Measurements from ENCODE around the gene ATP11B. TPM values are rescaled to one million over a fixed set of nuclear protein-coding genes. Genes with fewer than 3 reads are reported as not detected.
"Not testable (repeated sequence)": the region's sequence is repeated elsewhere in the genome, so short reads cannot be mapped to it uniquely, and the experiment has no call there.

The ATP11B gene
- total RNA-seq, 4 donors from 2014 or later: 53.1 to 69.9 (median 61.1) TPM

GRCh38 chr3:182861348-182861747 lies 68.0 kb downstream of the ATP11B start:
- WGBS, 2 donors: 98 to 100% methylated on average over 1 of the region's 1 CpG
- TF ChIP-seq POLR2A (IDR thresholded peaks at IDR 0.05) (no peak), CTCF (IDR thresholded peaks at IDR 0.05) (no peak)
- peaks cover 3 to 16% of the 10 kb centered on the region in 2 donors for H3K36me3 ChIP-seq

GRCh38 chr3:182862159-182862860 lies 69.0 kb downstream of the ATP11B start:
- Histone ChIP-seq H3K9me3 (no peaks in the 10 kb centered on the region), H3K36me3 (peaks cover 3 to 16% of the 10 kb centered on the region in 2 donors), H3K4me3 (replicated peaks in 1 of 3) (no peak overlapping the region), H3K27ac (no peak overlapping the region), H3K4me1 (no peaks in the 10 kb centered on the region), H3K27me3 (no peaks in the 10 kb centered on the region)
- no peak for DNase-seq
- no peak for TF ChIP-seq POLR2A (IDR thresholded peaks at IDR 0.05)
- TF ChIP-seq CTCF (IDR thresholded peaks at IDR 0.05): no peak
- 92 to 99% methylated on average over 3 of the region's 3 CpGs for WGBS, 2 donors
- intact Hi-C loops (cut with DNase I): no loop called here

More at GRCh38 chr3:182861348-182861747, 68.0 kb downstream of the ATP11B start:
- no peak overlapping the region for H3K4me3 ChIP-seq (replicated peaks in 1 of 3)
- no peaks in the 10 kb centered on the region for H3K4me1 ChIP-seq
- H3K27me3 ChIP-seq: no peaks in the 10 kb centered on the region
- intact Hi-C loops (cut with DNase I): no loop called here
- H3K9me3 ChIP-seq: no peaks in the 10 kb centered on the region
- no peak for DNase-seq
- no peak overlapping the region for H3K27ac ChIP-seq

- intact Hi-C loops (cut with DNase I): no loop called here
- Histone ChIP-seq H3K27ac (no peak overlapping the region), H3K27me3 (no peaks in the 10 kb centered on the region), H3K36me3 (peaks cover 25 to 29% of the 10 kb centered on the region in 2 donors), H3K4me1 (no peaks in the 10 kb centered on the region), H3K9me3 (no peaks in the 10 kb centered on the region), H3K4me3 (replicated peaks in 1 of 3) (no peak overlapping the region)
- 97% methylated on average over 1 of the region's 1 CpG for WGBS, 2 donors
- TF ChIP-seq POLR2A (IDR thresholded peaks at IDR 0.05) (no peak), CTCF (IDR thresholded peaks at IDR 0.05) (no peak)
- no peak for DNase-seq
Measured at GRCh38 chr3:182869059-182869458, 75.8 kb downstream of the ATP11B start.

- H3K27ac ChIP-seq; H3K4me1 ChIP-seq; DNase-seq; H3K9me3 ChIP-seq; H3K4me3 ChIP-seq (replicated peaks in 1 of 3); H3K27me3 ChIP-seq; intact Hi-C loops (cut with DNase I): not testable (repeated sequence)
- peaks cover 42 to 44% of the 10 kb centered on the region in 2 donors for H3K36me3 ChIP-seq
- 95% methylated on average over 3 of the region's 3 CpGs for WGBS, 2 donors
Measured at GRCh38 chr3:182870917-182871316, 77.6 kb downstream of the ATP11B start.

GRCh38 chr3:182879031-182879611 lies 85.8 kb downstream of the ATP11B start:
- intact Hi-C loops (cut with DNase I): no loop called here
- no peak for DNase-seq
- Histone ChIP-seq H3K9me3 (no peaks in the 10 kb centered on the region), H3K4me3 (replicated peaks in 1 of 3) (no peak overlapping the region), H3K4me1 (no peaks in the 10 kb centered on the region), H3K27me3 (no peaks in the 10 kb centered on the region), H3K36me3 (peaks cover 15 to 16% of the 10 kb centered on the region in 2 donors), H3K27ac (no peak overlapping the region)
- WGBS, 2 donors: 94 to 95% methylated on average over 1 of the region's 1 CpG
- TF ChIP-seq POLR2A (IDR thresholded peaks at IDR 0.05): no peak
- no peak for TF ChIP-seq CTCF (IDR thresholded peaks at IDR 0.05)

Measured in thyroid gland (tissue), 4 donors.